OCI-LY7 (cell line): Measurements from ENCODE around the gene DGLUCY. TPM values are rescaled to one million over a fixed set of nuclear protein-coding genes. Genes with fewer than 3 reads are reported as not detected.

ENCODE experiments used
- BruUV-seq: library from RNA; stranded (reverse); fragments of 400-500 nt; replicated peaks from 2 replicates; lab custom pipeline; 2021; lab: Mats Ljungman, UMichigan
- CTCF ChIA-PET: fragments of 300-600 bp; sonication (Branson Sonifier 250); formaldehyde crosslinking; loops from one replicate; lab custom pipeline; 2022; ENCODE audit warnings: antibody characterized with exemption; ENCODE audit not compliant: unreplicated experiment; lab: Charles Lee
- POLR2A ChIA-PET: fragments of 300-600 bp; sonication (Branson Sonifier 250); formaldehyde crosslinking; loops from one replicate; lab custom pipeline; 2022; ENCODE audit warnings: antibody characterized with exemption; lab: Charles Lee
- DNase-seq: peaks from one replicate; pipeline ENCODE4 v3.0.0-alpha.2; 2015; ENCODE audit warnings: low spot score
- H2AFZ ChIP-seq: fragments of 200-600 bp; sonication (generic), shearing (Covaris generic); 2 replicates; pipeline ENCODE4 v1.6.1; 2014; ENCODE audit warnings: mild to moderate bottlenecking, antibody characterized with exemption, low read length, moderate library complexity
- H3K27ac ChIP-seq: fragments of 200-600 bp; sonication (generic); 2 replicates; pipeline ENCODE4 v1.5.1; 2014; ENCODE audit warnings: mixed run types, low read depth, mild to moderate bottlenecking, moderate library complexity, low read length, inconsistent platforms; ENCODE audit not compliant: poor library complexity, severe bottlenecking
- H3K36me3 ChIP-seq: fragments of 200-600 bp; sonication (generic); 2 replicates; pipeline ENCODE4 v1.6.1; 2014; ENCODE audit warnings: mild to moderate bottlenecking, antibody characterized with exemption, low read length, moderate library complexity, mixed read lengths; ENCODE audit not compliant: insufficient read depth
- H3K4me1 ChIP-seq: fragments of 200-600 bp; sonication (generic); 2 replicates; pipeline ENCODE4 v1.5.1; 2014; ENCODE audit warnings: mild to moderate bottlenecking, low read length; ENCODE audit not compliant: insufficient read depth, poor library complexity, severe bottlenecking
- H3K4me2 ChIP-seq: fragments of 200-600 bp; sonication (generic); 2 replicates; pipeline ENCODE4 v1.6.1; 2014; ENCODE audit warnings: mild to moderate bottlenecking, low read length
- H3K4me3 ChIP-seq: fragments of 200-600 bp; sonication (generic); 2 replicates; pipeline ENCODE4 v1.5.1; 2014; ENCODE audit warnings: mild to moderate bottlenecking, low read depth, low read length; ENCODE audit not compliant: poor library complexity, severe bottlenecking
- H3K79me2 ChIP-seq: fragments of 200-600 bp; sonication (generic); 2 replicates; pipeline ENCODE4 v1.6.1; 2016; ENCODE audit warnings: low read depth, mild to moderate bottlenecking, low read length, moderate library complexity, mixed read lengths; ENCODE audit not compliant: insufficient read depth
- H3K9me2 ChIP-seq: fragments of 200-600 bp; sonication (generic); 2 replicates; pipeline ENCODE4 v1.6.1; 2016; ENCODE audit warnings: mild to moderate bottlenecking, low read length, mixed read lengths; ENCODE audit not compliant: insufficient read depth
- H3K9me3 ChIP-seq: fragments of 200-600 bp; sonication (generic); 2 replicates; pipeline ENCODE4 v1.6.1; 2014; ENCODE audit warnings: mild to moderate bottlenecking, mixed run types, low read length, mixed read lengths
- H4K20me1 ChIP-seq: fragments of 200-600 bp; sonication (generic); 2 replicates; pipeline ENCODE4 v1.6.1; 2014; ENCODE audit warnings: mild to moderate bottlenecking, antibody characterized with exemption, low read length, moderate library complexity, mixed read lengths; ENCODE audit not compliant: insufficient read depth
- CTCF ChIP-seq: fragments of 200-600 bp; sonication (generic); conservative IDR thresholded peaks from 2 replicates; pipeline ENCODE4 v1.5.1; 2014; ENCODE audit warnings: mild to moderate bottlenecking, antibody characterized with exemption, low read length, moderate library complexity, mixed read lengths
- EZH2phosphoT487 ChIP-seq: fragments of 200-600 bp; sonication (generic); IDR thresholded peaks from 2 replicates; pipeline ENCODE4 v1.6.1; 2018; ENCODE audit warnings: low read depth, borderline replicate concordance, mild to moderate bottlenecking, mixed run types, antibody characterized with exemption, low read length, moderate library complexity, mixed read lengths
- intact Hi-C: fragments of 100-400 bp; cut with micrococcal nuclease; formaldehyde crosslinking; loops from one replicate; pipeline ENCODE4 v1.10.0; 2022; ENCODE audit not compliant: unreplicated experiment
- total RNA-seq, 2 experiments: library from RNA; depleted of rRNA in 1 of 2; stranded (reverse); fragments of >200 nt in 1 of 2; shearing (Covaris generic) in 1 of 2; gene quantifications; 2 replicates each; pipeline ENCODE4 v1.2.3, GENCODE V29; 2014 to 2022

DGLUCY gene
- total RNA-seq, 2 experiments from 2014 or later, result 37.6 to 56.8 TPM

DNA sequence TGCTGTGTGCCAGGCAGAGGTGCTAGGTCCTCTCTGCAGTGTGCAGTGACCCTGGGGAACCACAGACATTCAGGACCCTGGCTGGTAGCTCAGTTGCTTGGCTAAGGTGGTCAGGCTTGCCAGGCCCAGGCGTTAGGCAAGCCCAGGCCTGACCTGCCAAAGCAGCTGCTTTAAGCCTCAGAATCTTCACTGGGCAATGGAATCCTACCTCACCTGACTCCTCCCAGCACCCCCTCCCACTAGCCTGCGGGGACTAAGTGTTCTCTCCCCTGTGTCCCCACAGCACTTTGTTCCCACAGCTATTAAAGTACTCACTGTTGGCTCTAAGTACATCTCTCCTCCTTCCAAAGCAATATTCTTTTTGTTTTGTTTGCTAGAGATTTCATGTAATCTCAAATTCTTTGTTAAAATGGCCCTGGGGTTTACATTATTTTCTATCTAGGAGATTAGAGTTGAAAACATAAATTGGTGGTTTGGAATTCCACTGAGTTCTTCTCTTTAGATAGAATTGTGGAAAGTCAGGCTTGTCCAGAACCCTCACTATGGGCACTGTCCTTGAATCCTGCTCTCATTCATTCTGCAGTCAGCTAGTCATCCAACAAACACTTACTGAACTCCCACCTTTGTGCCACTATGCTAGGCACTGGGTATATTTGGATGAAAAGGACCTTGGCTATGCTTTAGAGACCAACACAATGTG lies 44.4 kb downstream of the DGLUCY start:
- Histone ChIP-seq H2AFZ (no peak overlapping the region), H3K4me3 (no peak overlapping the region), H4K20me1 (no peaks in the 10 kb centered on the region), H3K4me2 (no peak overlapping the region), H3K36me3 (peaks cover 50% of the 10 kb centered on the region), H3K9me3 (no peaks in the 10 kb centered on the region), H3K27ac (no peak overlapping the region), H3K9me2 (no peaks in the 10 kb centered on the region), H3K4me1 (no peaks in the 10 kb centered on the region), H3K79me2 (no peaks in the 10 kb centered on the region)
- no TSS peak for BruUV-seq
- intact Hi-C loops, result no loop called here
- DNase-seq, result no peak
- ChIA-PET CTCF (no interaction called here), POLR2A (interaction anchor here (0.7 kb wide), 1 partner anchor 219 kb away, joined by 3 read pairs; no protein-coding TSS in a partner anchor)
- no peak for TF ChIP-seq CTCF
- TF ChIP-seq EZH2phosphoT487, result no peak

DNA sequence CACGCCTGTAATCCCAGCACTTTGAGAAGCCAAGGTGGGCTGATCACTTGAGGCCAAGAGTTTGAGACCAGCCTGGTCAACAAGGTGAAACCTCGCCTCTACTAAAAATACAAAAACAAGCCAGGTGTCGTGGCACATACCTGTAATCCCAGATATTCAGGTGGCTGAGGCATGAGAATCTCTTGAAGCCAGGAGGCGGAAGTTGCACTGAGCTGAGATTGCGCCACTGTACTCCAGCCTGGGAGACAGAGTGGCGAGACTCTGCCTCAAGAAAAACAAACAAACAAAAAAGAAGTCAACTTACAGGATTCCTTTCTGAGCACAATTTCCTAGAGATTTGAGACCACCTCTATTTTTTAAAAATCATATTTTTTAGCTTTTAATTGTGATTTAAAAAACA lies 45.3 kb downstream of the DGLUCY start:
- no peak overlapping the region for H2AFZ ChIP-seq
- no peak for TF ChIP-seq CTCF
- TF ChIP-seq EZH2phosphoT487, result no peak
- no peak overlapping the region for H3K4me2 ChIP-seq
- ChIA-PET POLR2A (interaction anchor here (0.6 kb wide), 2 partner anchors 30 to 376 kb away, joined by 3 read pairs; no protein-coding TSS in a partner anchor), CTCF (no interaction called here)
- H3K27ac ChIP-seq, result no peak overlapping the region
- intact Hi-C loops, result no loop called here
- no TSS peak for BruUV-seq
- H3K79me2 ChIP-seq, result no peaks in the 10 kb centered on the region
- no peaks in the 10 kb centered on the region for H3K9me2 ChIP-seq
- H4K20me1 ChIP-seq, result no peaks in the 10 kb centered on the region
- H3K4me1 ChIP-seq, result no peaks in the 10 kb centered on the region
- H3K9me3 ChIP-seq, result no peaks in the 10 kb centered on the region
- DNase-seq, result no peak
- H3K4me3 ChIP-seq, result no peak overlapping the region
- H3K36me3 ChIP-seq, result peaks cover 58% of the 10 kb centered on the region

- CTCF ChIA-PET, result no interaction called here
- Histone ChIP-seq H3K4me2 (no peak overlapping the region), H3K9me3 (no peaks in the 10 kb centered on the region), H3K4me3 (no peak overlapping the region), H2AFZ (no peak overlapping the region), H3K79me2 (no peaks in the 10 kb centered on the region), H3K27ac (no peak overlapping the region), H4K20me1 (no peaks in the 10 kb centered on the region), H3K9me2 (no peaks in the 10 kb centered on the region), H3K4me1 (no peaks in the 10 kb centered on the region), H3K36me3 (peaks cover 66% of the 10 kb centered on the region)
- TF ChIP-seq CTCF (no peak), EZH2phosphoT487 (no peak)
- POLR2A ChIA-PET, result no interaction called here
- DNase-seq, result no peak
- BruUV-seq, result no TSS peak
- intact Hi-C loops, result no loop called here
Measured at GRCh38 chr14:91159906-91160305, 46.0 kb downstream of the DGLUCY start.
